HG03280 (cell line): ENCODE data around the gene NDST3.

Source experiments
- ATAC-seq: cut with Tn5 transposase; IDR thresholded peaks from one replicate; pipeline ENCODE4 v1.9.1; 2021; ENCODE audit warnings: mild to moderate bottlenecking, moderate library complexity; ENCODE audit not compliant: unreplicated experiment

NDST3 gene

DNA sequence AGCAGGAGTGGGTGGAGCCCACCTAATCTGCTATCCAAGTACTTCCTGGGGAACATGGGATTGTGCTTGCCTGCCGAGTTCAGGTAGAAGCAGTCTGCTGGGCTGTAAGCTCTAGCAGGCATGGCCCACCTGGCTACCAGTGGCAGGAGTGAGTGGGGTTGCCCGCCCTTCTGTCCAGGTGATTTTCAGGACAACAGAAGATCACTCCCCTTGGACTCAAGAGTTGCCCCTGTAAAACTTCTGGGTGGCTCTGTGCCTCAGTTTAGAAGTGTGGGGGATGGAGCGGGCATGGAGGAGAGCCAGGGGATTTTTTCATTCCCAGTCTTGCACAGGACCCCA lies 43.5 kb downstream of the NDST3 start:
- no peak for ATAC-seq

DNA sequence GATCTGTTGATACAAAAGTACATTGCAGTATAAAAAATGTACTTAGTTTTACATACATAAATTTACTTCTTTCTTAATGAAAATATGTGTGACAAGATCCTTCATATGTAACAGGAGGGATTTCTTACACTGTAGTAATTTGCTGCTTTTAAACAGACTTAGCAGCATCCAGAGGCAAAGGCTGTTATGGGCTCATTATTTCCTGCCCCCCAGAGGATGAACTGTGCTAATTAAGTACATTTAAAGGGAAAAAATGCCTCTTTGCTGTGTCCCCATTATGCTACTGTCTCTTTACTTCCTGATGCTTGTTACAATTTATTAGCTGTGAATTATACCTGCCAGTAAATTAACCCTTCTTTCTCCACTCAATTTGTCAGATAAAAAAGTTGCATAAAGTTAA lies 47.1 kb downstream of the NDST3 start:
- no peak for ATAC-seq

DNA sequence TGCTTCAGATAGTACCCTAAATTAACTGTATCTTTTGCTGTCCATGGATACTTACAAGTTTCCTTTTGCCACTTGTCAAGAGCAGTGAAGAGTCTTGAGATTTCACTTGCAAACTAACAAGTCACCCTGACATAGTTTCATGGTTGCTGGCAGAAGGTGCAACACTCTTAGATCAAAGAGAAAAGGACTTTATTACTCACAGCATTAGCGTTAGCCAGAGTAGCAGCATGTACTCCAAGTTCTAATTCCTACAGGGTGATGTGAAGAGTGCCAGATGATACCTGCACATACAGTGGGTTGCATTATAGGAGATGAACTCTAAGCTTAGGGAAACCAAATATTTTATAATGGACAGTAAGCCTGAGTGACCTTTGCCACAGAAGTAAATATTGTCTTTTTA lies 47.9 kb downstream of the NDST3 start:
- ATAC-seq: no peak

DNA sequence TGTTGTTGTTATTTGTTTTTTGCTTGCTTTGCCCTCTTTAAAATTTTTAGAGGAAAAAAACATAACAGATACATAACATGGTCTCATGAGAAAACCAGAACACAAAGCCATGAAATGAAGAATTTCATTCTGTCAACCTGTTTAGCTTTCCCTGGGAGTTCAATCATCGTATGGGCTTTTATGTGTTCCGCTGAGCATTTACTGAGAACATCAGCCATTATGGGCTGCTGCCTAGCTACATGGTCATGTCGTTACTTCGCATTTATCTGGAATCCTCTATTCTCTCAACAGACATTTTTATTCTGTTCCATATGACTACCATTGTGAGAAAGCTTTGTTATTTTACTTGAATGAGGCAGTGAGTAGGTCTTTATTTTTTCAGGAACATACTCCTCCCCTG lies 51.4 kb downstream of the NDST3 start:
- no peak for ATAC-seq

DNA sequence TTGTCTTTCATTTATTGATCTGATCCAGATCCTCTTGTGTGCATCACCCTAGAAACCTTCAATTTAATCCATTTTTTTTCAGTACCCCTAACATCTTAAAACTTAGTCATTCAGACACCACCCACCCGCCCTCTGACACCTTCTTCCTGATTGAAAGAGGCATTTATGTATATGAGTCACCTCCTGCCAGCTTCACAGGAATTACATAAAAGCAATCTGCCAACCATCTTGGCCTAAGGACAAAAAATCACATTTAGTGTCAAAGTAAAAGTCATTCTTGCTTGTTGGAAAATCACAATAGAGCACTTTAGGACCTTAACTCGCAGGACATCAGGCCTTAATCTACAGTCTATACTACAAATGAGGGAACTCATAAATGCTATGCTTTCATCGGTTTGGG lies 52.1 kb downstream of the NDST3 start:
- no peak for ATAC-seq

DNA sequence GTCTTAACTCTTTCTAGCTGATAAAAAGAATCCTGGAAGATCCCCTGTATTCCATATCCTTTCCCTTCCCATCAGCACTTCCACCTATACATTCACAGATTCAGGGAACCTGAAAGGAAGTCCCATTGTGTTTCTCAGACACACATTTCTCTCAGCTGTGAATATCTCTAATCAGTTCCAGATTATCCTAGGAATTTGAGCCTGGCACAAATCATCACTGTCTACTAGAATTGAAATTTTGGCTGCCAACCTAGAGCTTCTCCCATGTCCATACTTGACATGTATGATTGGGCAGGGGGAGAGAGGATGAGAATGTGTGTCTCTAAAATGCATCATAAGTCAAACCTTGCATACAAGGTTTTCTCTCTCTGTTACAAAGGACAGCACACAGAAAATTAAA lies 53.1 kb downstream of the NDST3 start:
- ATAC-seq: no peak

DNA sequence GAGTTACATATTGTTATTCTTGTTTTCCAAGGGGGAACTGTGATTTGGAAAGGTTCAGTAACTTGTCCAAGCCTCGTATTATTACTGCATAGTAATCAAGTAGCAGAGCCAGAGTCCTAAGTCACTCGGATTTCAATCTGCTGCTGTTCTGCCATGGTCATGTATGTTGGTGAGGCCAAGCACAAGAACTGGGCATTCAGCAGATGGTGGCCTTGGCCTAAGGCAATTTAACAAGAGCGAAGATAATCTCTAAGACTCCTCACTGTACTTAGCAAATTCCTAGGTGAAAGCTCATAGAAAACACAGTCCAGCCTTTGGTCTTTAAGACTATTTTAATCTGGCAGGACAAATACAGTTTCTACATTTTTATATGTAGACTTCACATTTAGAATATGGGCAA lies 64.8 kb downstream of the NDST3 start:
- no peak for ATAC-seq

DNA sequence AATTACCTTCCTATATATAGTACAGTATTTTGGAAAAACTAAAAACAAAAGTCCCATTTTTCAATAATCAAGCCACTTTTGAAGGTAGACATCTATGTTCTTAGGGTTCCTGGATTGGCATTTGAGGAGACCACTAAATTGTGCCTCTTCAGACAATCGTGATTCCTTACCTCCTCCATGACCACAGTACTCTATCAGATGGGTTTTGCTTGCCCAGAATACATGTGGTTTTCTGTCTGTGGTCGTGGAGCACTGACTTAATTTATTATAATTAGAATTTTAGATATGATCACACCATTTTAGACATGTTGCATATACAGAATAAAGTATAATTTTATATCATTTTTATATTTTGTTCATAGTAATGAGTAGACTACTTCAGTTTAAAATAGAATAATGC lies 67.9 kb downstream of the NDST3 start:
- ATAC-seq: no peak

DNA sequence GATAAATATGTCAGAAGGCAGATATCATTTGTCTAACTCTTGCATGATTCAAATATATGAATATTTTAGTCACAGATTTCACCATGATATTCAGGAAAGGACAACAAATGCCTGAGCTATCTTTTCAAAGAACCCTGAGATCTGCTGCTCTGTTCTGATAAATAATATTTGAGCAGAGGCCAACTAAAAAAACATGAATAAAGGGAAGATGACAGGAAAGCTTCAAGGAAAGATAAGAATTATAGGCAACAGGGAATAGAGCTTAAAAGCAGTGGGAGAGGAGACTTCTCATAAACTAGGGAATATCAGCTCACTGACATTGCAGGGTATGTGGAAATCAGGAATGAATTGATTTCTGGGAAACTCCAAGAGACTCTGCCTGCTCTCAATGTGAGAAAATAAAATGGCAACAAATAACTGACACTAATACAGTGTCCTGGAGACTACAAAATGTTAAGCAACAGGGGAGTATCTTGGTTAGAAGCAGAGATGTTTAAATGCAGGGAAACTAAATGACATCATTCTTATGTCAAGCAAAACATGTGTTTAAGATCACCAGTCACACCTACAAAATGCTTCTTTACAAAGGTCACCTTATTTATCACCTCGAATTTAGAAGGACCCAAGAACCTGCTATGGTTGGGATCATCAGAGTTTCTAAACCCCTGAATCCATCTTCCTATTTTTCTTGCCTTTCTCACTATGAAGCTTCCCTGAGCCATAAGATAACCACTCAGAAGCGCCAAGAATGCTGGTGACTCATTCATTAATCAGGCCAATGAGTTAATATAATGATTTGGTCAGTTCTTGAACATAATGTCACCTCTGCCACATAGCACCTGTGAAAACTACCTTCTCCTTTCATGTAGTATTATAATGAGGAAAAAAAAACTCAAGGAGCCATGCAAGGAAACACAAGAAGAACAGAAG lies 78.1 kb downstream of the NDST3 start:
- no peak for ATAC-seq

DNA sequence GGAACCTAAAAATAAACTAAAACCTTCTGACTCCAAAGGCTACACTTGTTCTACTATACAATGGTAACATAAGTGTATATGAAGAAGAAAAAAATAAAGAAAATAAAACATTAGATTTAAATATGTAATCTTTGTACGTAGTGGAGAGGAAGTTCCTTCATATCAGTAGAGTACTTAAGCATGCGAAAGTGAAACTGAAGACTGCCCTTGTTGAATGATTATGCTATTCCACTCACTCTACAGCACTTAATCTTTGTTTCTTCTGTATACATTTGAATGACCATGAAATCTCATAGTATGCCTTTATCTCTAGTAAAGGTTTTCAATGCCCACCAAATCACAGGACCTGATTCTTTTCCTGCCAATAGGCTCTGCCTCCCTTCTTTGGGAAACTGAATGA lies 78.9 kb downstream of the NDST3 start:
- no peak for ATAC-seq

DNA sequence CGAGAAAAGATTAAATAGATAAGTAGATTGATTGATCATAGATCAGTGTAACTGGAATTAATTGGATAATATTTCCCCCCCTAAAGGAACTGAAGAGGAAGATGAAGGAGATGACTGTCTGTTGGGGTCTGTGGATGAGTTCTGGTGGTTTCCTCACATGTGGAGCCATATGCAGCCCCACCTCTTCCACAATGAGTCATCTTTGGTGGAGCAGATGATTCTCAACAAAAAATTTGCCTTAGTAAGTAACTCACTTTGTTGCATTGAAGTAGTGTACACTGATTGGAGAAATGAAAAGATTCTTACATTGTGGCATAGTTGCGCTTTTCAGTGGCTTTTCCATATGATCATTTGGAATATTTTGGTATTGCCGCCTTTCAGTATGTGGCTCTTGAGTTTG lies 80.4 kb downstream of the NDST3 start:
- no peak for ATAC-seq

DNA sequence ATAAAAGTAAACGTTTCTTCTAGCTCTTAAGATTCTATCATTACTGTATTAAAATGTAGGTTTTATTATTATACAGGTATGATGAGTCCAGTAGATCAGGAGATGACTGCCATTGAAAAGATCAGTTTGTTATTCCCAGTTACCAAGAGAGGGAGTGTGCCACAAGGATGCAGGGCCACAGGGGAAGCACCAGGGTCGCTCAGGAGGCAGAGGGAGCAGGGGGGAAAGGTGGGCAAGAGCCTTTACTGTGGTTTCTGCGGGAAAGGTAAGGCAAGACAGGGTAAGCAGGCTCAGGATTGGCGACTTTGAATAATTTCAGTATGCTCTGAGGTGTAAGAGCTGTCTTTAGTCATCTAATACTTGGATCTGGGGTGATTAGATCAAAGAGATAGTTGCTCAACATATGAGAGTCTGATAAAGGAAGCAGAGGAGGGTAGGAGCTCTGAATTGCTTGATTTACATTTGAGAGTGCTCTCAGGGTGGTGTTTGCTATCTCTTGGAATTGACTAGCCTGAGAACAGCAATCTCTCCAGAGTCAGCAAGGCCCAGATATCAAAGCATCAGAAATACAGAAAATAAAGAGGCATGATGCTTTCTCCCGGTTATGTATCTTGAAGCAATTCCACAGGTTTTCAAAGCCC lies 86.0 kb downstream of the NDST3 start:
- no peak for ATAC-seq

DNA sequence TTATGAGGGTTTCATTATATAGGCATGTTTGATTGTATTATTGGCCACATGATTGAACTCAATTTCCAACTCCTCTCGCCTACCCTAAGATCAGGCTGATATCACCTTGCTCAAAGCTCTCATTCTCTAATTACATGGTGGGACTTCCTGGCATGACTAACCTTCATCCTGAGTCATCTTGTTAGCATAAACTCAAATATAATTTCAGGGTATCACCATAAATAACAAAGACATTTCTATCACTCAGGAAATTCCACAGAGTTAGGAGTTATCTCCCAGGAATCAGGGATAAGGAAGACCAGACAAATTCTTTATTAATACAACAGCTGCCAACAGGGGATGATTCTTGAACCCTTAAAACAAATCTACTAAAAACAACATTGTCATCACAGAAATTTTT lies 90.7 kb downstream of the NDST3 start:
- no peak for ATAC-seq

DNA sequence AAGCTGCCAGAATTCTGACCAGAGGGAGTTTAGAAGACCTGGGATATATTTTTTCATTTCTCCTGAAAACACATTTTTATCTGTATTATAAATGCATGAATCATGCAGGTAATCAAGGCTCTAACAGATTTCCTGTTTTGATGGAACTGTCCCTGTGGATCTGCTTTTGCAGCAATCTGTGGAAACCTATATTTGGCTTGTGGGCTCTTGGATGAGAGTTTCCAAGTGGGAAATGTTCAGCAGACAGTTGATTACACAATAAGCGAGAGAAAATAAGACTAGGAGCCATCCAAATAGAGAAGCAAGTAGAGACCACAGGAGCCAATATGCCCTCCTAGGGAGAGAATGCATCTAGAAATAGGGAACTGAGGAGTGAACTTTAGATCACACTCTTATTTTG lies 105.0 kb downstream of the NDST3 start:
- no peak for ATAC-seq

DNA sequence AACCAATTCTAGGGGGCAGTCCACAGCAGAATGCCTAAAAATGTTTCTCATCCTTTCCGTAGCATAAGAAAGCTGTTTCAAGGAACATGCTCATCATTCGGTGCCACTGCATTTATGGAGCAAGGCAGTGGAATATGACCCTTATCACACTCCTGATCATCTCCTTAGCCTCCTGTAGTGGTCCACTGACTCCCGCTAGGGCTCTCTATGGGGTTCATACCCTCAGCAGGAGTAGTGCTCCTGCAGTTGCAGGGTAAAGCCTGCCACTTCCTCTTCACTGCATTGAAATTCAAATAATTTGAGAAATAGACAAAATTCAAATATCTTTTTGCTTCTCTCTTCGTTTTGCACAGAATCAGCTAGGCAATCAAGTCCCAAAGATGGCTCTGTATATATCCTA lies 107.0 kb downstream of the NDST3 start:
- no peak for ATAC-seq

DNA sequence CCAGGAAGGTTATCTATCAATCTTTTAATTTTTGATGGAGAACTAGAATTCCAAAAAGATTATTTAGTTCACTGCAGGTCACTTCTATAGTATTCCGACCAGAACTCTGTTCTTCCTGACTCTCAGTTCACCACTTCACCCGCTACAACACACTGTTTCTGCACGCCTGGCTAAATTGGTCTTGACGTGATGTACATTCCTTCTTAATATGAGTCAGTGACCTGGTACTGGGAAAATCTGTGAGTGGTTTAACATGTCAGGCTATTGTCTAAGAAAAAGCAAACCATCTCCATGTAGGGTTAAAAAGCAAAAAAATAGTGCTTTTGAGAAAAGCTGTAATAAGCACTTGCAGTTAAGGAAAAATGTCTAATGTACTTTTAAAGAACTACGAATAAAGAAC lies 120.4 kb downstream of the NDST3 start:
- ATAC-seq: no peak

DNA sequence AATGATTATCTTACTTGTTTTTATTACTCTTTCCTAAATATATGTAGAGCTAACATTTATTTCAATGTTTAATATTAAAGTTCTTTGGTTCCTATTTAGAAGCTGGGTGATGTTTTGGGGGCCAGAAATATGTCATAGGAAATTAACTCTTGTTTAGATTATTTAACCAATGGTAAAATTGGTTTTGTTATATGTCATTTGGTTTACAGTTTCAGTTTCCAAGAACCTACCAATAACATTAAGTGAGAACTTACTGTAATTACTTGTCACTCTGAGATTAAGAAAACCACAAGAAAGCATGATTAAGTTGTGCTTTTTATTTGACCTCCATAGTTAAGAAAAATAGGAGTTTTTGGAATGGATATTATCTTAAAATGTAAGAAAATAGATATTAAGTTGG lies 121.2 kb downstream of the NDST3 start:
- no peak for ATAC-seq

DNA sequence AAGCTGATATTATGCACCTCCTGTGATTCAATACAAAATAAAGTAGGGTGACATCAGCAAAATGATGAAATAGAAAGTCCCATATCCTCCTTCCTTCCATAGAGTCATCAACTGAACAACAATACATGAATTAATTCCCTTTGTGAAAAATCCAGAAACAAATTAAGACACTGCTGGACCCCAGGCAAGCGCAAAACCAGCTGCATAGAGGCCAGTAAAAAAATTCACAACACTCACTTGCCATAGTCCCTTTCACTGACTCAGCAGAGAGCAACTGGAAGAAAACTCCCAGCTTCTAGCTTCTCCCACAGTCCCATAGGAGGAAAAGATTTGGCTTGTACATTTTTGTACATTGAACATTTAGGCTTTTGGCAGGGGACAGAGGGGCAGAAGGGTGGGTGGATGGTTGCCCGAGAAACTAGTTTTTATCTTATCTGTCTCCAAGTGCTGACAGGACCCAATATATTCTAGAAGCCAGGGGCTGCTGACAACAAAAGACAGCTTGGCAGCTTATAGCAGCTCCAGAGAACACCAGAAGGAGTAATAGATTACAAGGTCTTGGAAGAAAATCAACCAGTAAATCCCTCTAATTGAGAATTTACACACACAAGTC lies 124.6 kb downstream of the NDST3 start:
- ATAC-seq: no peak

DNA sequence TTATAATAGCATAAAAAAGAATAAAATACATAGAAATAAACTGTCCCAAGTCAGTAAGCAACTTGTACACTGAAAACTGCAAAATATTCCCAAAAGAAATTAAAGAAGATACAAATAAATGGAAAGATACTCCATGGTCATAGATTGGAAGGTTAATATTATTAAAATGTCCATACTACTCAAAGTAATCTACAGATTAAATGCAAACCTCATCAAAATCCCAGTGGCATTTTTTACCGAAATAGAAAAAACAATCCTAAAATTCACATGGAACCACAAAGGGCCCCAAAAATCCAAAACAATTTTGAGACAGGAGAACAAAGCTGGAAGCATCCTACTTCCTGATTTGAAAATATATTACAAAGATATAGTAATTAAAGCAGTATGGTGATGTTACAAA lies 133.0 kb downstream of the NDST3 start:
- ATAC-seq: no peak

DNA sequence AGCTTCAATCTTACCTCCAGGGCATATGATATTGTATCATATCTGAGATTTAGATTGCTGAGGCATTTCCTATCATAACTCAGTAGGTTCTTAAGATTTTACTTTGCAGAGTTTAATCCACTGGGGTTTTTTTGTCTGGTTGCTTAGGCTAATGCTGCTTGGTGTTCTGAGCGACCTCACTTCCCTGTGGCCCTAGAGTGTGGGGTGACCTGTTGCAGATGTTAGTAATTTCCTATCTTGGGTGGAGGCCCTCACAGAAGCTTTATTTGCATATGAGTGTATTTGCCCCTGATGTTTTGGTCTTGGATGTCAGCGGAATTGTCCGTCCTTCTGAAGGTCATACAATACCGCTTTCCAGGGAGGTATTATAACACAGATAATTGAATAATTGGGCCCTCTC lies 137.1 kb downstream of the NDST3 start:
- no peak for ATAC-seq

DNA sequence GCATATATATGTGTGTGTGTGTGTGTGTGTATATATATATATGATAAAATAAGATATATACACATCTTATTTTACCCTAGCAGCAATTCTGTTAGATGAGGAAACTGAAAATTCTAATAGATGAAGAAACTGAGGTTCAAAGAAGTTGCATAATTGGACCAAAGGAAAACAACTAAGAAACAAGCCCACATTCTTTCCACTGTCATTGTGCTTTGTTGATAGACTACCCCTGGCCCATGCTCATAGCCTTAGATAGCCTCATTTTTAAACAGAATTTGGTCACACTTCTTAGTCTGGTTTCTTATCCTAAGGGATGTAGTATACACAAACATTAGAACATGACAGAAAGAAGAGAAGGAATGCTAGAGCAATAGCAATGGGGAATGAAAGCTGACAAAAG lies 138.8 kb downstream of the NDST3 start:
- no peak for ATAC-seq
